ENCODE data around the gene NKX2-1.
"Not testable (repeated sequence)": the region's sequence is repeated elsewhere in the genome, so short reads cannot be mapped to it uniquely, and the experiment has no call there.

NKX2-1 gene

DNA sequence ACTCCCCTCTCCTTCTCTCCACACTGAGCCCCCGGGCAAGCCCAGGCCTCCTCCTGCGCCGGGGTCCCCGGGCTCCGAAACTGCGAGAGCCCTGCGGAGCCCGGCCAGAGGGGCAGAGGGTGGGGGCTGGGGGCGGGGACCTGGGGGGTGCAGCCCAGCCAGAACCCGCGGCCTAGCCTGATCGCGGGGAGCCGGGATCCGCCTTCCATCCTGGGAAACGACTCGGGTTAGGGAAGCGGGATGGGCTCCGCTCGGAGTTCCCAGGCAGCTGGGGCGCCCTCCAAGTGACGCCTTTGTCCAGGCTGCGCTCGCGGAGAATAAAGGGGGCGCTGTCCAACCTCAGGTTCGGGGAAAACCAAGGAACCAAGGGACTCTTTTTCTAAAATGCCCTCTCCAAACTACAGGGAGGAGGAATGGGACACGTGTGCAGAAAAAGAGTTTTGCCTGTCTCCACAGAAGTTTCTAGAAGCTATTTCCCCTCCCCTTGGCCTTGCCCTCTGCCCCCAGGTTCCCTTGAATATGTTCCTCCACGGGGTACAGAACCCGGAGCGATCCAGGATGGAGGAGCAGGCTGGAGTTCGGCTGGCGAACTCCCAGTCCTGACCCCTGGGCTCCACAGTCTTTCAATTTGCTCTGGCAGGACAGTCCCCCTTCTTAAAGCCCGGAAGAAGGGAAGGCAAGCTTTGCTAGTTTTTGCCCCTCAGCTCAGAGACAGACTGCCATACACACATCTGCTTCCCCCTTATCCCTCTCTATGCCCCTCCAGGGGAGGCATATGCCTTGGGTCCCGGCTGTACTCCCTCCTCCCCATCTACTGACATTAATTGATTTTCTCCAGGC is 13.9 kb downstream of the NKX2-1 start:
- no peak overlapping the region for H3K4me3 ChIP-seq (ENCODE audit: low read depth, low read length)

DNA sequence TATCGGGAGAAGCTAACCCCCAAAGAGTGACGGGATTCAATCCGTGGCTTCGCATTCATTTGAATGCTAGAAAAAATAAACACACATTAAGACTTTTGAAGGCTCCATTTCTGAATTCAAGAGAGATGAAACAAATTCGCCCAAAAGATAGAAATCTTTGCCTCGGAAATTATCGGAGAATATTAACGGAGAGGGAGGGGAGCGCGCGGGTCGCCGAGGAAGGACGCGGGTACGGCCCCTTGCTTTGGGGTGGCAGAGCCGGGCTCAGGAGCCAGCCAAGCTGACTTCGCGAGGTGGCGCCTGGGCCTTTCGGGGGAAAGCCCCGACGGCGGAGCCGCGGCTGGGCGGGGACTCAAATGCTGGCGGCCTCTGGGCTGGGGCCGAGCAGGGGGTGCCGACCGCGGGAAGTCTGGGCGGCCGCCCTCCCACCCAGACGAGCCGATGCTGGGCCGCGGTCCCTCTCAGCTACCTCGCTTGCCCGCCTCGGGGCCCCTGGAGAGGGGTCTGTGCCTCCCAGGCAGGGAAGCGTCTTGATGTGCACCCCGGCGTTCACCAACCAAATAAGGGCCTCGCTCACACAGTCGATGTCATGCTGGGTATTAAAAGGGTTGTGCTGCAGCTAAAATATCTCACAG is 14.7 kb downstream of the NKX2-1 start:
- no peak overlapping the region for H3K4me3 ChIP-seq (ENCODE audit: low read depth, low read length)

DNA sequence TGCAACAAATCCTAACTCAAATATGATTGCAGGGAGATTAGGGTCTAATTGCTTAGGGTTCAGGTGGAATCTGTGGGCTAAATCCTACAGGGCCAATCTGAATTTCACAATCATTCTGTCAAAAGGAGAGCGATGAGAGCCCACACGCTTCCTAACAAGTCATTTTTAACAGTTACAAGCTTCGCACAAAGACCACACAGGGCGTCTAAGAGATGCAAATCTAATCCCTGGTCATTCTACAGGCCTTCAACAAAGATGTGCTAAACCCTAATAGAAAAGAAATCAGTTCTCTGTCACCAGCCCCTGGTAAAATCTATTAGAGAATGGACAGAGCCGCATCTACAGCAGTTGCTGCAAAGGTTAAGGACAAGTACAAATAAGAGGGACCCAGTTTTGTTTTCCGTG is 15.3 kb downstream of the NKX2-1 start:
- no peak overlapping the region for H3K4me3 ChIP-seq (ENCODE audit: low read depth, low read length)

DNA sequence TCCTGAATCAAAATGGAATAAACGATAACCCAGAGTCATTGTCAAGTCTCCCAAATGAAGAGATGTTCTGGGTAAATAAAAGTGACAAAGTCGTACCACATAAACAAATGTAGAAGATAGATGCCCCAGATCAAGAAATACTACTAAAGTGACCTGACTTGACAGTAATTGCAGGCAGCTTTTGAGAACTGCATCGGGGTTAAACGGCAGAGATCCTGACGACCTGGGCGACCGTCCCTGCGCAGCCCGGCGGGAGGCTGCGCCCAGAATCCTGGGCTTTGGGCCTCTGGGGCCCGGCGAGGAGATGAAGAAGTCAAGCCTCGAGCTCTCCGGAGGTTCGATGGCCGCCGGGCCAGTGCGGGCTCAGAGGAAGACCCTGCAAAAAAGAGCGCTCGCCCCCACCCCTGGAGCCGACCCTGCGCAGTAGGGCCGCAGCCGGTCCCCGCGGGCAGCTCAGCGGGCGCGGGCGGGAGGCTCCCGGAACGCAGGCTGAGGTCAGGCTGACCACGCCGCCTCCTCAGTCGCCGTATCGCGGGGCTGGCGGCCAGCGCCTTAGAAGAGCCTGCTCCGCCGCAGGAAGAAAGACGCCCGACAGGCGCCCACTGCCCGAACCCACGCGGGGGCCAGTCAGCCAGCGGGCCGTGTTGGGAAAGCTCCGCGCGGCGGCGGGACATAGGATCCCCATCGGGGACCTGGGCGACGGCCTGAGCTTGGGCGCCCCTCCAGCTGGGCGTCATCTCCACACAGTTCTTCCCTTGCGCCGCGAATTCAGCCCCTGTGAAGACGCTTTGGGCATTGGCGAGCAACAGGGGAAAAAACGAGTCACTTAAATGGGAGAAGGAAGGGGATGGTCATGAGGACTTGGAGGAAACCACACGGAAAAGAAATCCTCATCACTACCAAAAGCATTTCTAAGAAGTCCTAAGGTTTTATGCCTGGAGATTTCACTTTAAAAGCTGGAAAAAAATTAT is 16.0 kb downstream of the NKX2-1 start:
- no peak overlapping the region for H3K4me3 ChIP-seq (ENCODE audit: low read depth, low read length)

GRCh38 chr14:36502558-36503508 is 17.2 kb downstream of the NKX2-1 start:
- H3K4me3 ChIP-seq (ENCODE audit: low read depth, low read length), result no peak overlapping the region

DNA sequence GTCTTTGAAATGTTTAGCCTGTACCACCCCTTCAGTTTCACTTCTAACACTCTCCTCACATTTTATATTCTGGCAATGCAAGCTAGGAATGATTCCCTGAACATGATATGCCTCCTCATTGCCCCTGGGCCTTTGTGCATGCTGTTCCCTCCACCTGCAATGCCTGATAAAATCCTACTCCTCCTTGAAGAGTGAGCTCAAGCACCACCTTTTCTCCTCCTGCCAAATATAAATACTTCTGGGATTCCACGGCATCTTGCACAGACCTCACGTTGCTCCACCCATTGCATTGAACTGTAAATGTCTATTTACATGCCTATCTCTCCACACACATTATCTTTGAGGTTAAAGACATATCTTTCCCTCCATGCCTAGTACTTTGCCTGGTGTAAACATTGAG is 21.1 kb downstream of the NKX2-1 start:
- H3K4me3 ChIP-seq (ENCODE audit: low read depth, low read length), result no peak overlapping the region

GRCh38 chr14:36496346-36496745 is 23.7 kb downstream of the NKX2-1 start:
- H3K4me3 ChIP-seq (ENCODE audit: low read depth, low read length), result no peak overlapping the region

- H3K4me3 ChIP-seq (ENCODE audit: low read depth, low read length), result no peak overlapping the region
Measured at GRCh38 chr14:36495666-36496065, 24.4 kb downstream of the NKX2-1 start.

DNA sequence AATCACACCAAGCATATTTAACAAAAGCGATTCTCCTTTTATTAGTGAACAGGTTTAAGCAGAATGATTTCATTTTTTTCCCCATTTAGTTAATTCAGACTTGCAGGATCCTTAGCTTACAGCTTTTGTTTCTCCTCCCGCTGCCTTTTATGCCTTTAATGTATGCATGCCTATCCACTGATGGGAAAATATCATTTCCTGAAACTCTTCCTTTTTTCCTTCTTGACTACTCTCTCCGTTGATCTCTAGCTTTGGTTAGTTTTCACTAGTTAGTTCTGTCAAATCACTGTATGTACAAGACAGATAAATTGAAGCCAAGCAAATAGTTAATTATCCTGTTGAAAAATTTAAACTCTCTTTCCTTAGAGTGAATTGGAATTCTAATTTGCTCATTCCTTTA is 26.3 kb downstream of the NKX2-1 start:
- H3K4me3 ChIP-seq (ENCODE audit: low read depth, low read length), result no peak overlapping the region

DNA sequence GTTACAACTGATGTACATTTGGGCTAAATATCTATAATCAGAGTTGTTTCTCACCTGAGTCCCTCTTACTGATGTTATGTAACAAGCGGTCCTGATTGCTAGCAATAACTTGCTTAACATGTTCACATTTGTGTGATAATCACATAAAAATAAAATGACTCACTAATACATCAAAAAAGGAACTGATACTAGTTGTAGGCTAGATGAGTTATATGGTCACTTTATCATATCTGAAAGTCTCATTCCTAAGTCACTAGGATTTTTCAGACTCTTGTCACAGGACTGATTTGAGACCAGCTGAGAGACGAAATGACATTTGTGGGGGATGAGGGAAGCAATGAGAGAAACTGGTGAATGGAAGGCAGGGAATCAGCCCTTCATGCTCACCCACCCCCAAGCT is 34.3 kb downstream of the NKX2-1 start:
- no peak overlapping the region for H3K4me3 ChIP-seq (ENCODE audit: low read depth, low read length)

GRCh38 chr14:36479344-36479743 is 40.7 kb downstream of the NKX2-1 start:
- H3K4me3 ChIP-seq (ENCODE audit: low read depth, low read length), result no peak overlapping the region

GRCh38 chr14:36478782-36479181 is 41.2 kb downstream of the NKX2-1 start:
- no peak overlapping the region for H3K4me3 ChIP-seq (ENCODE audit: low read depth, low read length)

DNA sequence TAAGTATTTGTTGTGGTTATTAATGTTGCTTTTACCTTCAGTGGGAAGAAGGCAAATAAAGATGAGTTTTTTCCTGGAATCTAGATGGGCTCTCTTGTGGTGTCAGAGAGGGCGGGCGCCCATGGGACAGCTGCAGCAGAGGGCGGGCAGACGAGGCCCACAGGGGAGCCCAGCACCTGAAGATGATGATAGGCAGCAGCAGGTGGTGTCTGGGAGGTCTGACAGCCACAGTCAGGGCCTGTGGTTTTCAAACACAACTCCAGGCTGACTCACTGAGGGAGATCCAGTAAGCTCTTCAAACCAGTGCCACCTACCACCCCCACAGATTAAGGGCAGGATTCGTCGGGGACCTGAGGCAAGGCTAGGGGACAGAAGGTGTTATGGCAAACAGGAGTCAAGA is 42.8 kb downstream of the NKX2-1 start:
- no peak overlapping the region for H3K4me3 ChIP-seq (ENCODE audit: low read depth, low read length)

- H3K4me3 ChIP-seq (ENCODE audit: low read depth, low read length), result not testable (repeated sequence)
Measured at GRCh38 chr14:36476061-36476460, 44.0 kb downstream of the NKX2-1 start.

GRCh38 chr14:36474593-36474992 is 45.4 kb downstream of the NKX2-1 start:
- no peak overlapping the region for H3K4me3 ChIP-seq (ENCODE audit: low read depth, low read length)

GRCh38 chr14:36471431-36471830 is 48.6 kb downstream of the NKX2-1 start:
- H3K4me3 ChIP-seq (ENCODE audit: low read depth, low read length), result no peak overlapping the region

- no peak overlapping the region for H3K4me3 ChIP-seq (ENCODE audit: low read depth, low read length)
Measured at GRCh38 chr14:36467332-36467731, 52.7 kb downstream of the NKX2-1 start.
